Osteocyte (in vitro differentiated cells): ENCODE measurements around the gene ASTN2. TPM values are rescaled to one million over a fixed set of nuclear protein-coding genes. Genes with fewer than 3 reads are reported as not detected.

Source experiments
- DNase-seq: peaks from one replicate; pipeline ENCODE4 v3.0.0; 2021; ENCODE audit warnings: mixed read lengths; ENCODE audit not compliant: unreplicated experiment; ENCODE audit errors: extremely low spot score
- H3K27ac Mint-ChIP-seq: one replicate; pipeline ENCODE4 v1.8.0; 2021; ENCODE audit warnings: mild to moderate bottlenecking, mixed read lengths; ENCODE audit not compliant: unreplicated experiment
- H3K27me3 Mint-ChIP-seq: one replicate; pipeline ENCODE4 v1.8.0; 2021; ENCODE audit warnings: mixed read lengths; ENCODE audit not compliant: unreplicated experiment
- H3K36me3 Mint-ChIP-seq: one replicate; pipeline ENCODE4 v1.8.0; 2021; ENCODE audit warnings: mixed read lengths; ENCODE audit not compliant: unreplicated experiment
- H3K4me1 Mint-ChIP-seq: one replicate; pipeline ENCODE4 v1.8.0; 2021; ENCODE audit warnings: mixed read lengths; ENCODE audit not compliant: unreplicated experiment
- H3K4me3 Mint-ChIP-seq: one replicate; pipeline ENCODE4 v1.8.0; 2021; ENCODE audit warnings: mild to moderate bottlenecking, moderate library complexity, mixed read lengths; ENCODE audit not compliant: unreplicated experiment
- H3K9me3 Mint-ChIP-seq: one replicate; pipeline ENCODE4 v1.8.0; 2021; ENCODE audit warnings: mixed read lengths; ENCODE audit not compliant: unreplicated experiment
- total RNA-seq: library from RNA; stranded (reverse); gene quantifications from 2 replicates; pipeline ENCODE4 v1.2.1, GENCODE V29; 2021
- TF ChIP-seq, protein P1 (sequence below): fragments of 200-600 bp; sonication (generic); IDR thresholded peaks from 2 replicates; pipeline ENCODE4 v1.5.0; 2021; ENCODE audit warnings: antibody characterized with exemption, mild to moderate bottlenecking, moderate library complexity

The ASTN2 gene
- total RNA-seq, 1 donor from 2014 or later = 2.3 TPM

DNA sequence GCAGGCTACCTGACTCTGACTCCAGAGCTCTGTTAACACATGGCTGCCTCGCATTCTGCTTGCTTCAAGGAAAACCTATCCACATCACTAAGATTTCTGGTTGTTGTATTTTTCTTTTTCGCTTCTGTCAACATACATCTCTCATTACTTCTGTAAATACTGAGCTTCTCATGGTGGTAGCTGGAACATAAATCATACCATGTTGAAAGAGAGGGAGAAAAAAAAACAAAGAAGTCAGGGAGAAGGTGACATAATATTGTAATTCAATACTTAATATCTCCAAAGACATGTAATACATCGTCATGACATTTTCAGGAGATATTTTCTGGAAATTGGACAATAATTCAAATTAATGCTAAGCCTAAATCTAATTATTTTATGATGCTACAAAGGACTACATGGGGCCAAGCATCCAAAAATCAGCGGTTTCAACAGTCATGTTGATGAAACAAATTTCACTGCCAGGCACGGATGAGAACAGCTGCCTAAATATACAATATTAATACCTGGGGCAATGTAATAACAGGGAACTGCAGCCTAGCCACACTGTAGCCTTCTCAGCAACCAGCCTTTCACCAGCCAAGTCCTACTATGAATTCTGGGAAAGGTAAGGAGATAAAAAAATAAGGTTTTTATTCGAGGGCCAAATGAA is 395.8 kb downstream of the ASTN2 start:
- Mint-ChIP-seq H3K9me3 (no peaks in the 10 kb centered on the region), H3K27ac (no peak overlapping the region), H3K27me3 (no peaks in the 10 kb centered on the region), H3K4me1 (no peaks in the 10 kb centered on the region), H3K4me3 (no peak overlapping the region), H3K36me3 (no peaks in the 10 kb centered on the region)
- TF ChIP-seq, protein P1, sequence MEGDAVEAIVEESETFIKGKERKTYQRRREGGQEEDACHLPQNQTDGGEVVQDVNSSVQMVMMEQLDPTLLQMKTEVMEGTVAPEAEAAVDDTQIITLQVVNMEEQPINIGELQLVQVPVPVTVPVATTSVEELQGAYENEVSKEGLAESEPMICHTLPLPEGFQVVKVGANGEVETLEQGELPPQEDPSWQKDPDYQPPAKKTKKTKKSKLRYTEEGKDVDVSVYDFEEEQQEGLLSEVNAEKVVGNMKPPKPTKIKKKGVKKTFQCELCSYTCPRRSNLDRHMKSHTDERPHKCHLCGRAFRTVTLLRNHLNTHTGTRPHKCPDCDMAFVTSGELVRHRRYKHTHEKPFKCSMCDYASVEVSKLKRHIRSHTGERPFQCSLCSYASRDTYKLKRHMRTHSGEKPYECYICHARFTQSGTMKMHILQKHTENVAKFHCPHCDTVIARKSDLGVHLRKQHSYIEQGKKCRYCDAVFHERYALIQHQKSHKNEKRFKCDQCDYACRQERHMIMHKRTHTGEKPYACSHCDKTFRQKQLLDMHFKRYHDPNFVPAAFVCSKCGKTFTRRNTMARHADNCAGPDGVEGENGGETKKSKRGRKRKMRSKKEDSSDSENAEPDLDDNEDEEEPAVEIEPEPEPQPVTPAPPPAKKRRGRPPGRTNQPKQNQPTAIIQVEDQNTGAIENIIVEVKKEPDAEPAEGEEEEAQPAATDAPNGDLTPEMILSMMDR = no peak
- DNase-seq = no peak

GRCh38 chr9:117017414-117017985 is 397.4 kb downstream of the ASTN2 start:
- no peak overlapping the region for H3K4me3 Mint-ChIP-seq
- H3K27ac Mint-ChIP-seq = no peak overlapping the region
- H3K4me1 Mint-ChIP-seq = no peaks in the 10 kb centered on the region
- DNase-seq = no peak
- TF ChIP-seq, protein P1 = no peak
- no peaks in the 10 kb centered on the region for H3K9me3 Mint-ChIP-seq
- H3K36me3 Mint-ChIP-seq = no peaks in the 10 kb centered on the region
- no peaks in the 10 kb centered on the region for H3K27me3 Mint-ChIP-seq

GRCh38 chr9:117014061-117014460 is 400.8 kb downstream of the ASTN2 start:
- no peak for DNase-seq
- no peaks in the 10 kb centered on the region for H3K27me3 Mint-ChIP-seq
- H3K4me1 Mint-ChIP-seq = no peaks in the 10 kb centered on the region
- H3K4me3 Mint-ChIP-seq = no peak overlapping the region
- H3K9me3 Mint-ChIP-seq = no peaks in the 10 kb centered on the region
- TF ChIP-seq, protein P1 = no peak
- H3K36me3 Mint-ChIP-seq = no peaks in the 10 kb centered on the region
- no peak overlapping the region for H3K27ac Mint-ChIP-seq

- no peaks in the 10 kb centered on the region for H3K36me3 Mint-ChIP-seq
- no peak overlapping the region for H3K27ac Mint-ChIP-seq
- DNase-seq = no peak
- H3K4me3 Mint-ChIP-seq = no peak overlapping the region
- H3K4me1 Mint-ChIP-seq = no peaks in the 10 kb centered on the region
- no peaks in the 10 kb centered on the region for H3K27me3 Mint-ChIP-seq
- TF ChIP-seq, protein P1 = no peak
- no peaks in the 10 kb centered on the region for H3K9me3 Mint-ChIP-seq
Observed at GRCh38 chr9:117013440-117013995, 401.3 kb downstream of the ASTN2 start.

DNA sequence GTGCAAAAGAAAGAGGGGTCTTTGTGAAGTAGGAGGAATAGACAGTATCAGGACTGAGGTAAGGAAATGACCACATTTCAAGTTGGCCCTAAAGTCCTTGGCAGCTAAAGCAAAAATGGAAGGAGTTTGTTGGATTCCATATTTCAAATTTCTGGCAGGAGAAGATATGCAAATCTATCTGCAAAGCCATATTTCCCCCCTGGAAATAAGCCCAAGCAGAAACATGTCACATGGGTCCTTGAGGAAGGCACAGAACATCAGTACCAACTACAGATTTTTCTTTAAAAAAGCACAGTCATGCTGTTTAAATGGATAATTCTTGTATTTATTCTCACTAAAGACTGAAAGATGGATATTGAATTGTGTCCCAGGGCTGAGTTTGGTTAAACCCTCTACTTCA is 404.8 kb downstream of the ASTN2 start:
- Mint-ChIP-seq H3K27me3 (no peaks in the 10 kb centered on the region), H3K9me3 (peaks cover 3% of the 10 kb centered on the region), H3K4me1 (no peaks in the 10 kb centered on the region)

More for the DNA sequence above, 404.8 kb downstream of the ASTN2 start:
- no peak overlapping the region for H3K27ac Mint-ChIP-seq
- H3K36me3 Mint-ChIP-seq = no peaks in the 10 kb centered on the region
- H3K4me3 Mint-ChIP-seq = no peak overlapping the region
- DNase-seq = no peak
- TF ChIP-seq, protein P1 = no peak
